ENCODE data around the gene TXNDC8.
"Not testable (repeated sequence)": the region's sequence is repeated elsewhere in the genome, so short reads cannot be mapped to it uniquely, and the experiment has no call there.

TXNDC8 gene

DNA sequence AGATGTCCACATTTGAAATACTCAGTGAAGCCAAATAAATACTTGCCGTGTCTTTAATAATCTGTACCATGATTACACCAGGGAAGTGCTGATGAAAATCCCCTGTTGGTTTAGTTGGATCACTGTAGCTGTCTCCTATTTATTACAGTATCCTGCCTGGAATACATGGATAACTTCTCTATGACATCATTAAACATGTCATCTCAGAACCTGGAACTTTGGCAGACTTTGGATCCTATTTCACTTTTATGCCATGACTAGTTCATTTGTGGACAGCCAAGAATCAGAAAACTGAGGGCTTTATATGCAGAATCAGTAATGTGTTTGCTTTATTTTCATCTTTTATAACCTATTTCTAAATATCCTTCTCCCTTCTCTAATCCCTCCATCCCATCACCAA, at the start of gene TXNDC8:
Gene TXNDC8 (minus strand): TSS at position 137 of the 400 bp plus-strand sequence.
- Mint-ChIP-seq H3K36me3 (no peaks in the 10 kb centered on the region), H3K27ac (no peak within 1 kb of the TSS), H3K9me3 (no peaks in the 10 kb centered on the region), H3K4me1 (no peaks in the 10 kb centered on the region), H3K4me3 (no peak within 1 kb of the TSS)
- DNase-seq (ENCODE audit: low spot score in 2 of 2) (no peak), ATAC-seq (no peak)

DNA sequence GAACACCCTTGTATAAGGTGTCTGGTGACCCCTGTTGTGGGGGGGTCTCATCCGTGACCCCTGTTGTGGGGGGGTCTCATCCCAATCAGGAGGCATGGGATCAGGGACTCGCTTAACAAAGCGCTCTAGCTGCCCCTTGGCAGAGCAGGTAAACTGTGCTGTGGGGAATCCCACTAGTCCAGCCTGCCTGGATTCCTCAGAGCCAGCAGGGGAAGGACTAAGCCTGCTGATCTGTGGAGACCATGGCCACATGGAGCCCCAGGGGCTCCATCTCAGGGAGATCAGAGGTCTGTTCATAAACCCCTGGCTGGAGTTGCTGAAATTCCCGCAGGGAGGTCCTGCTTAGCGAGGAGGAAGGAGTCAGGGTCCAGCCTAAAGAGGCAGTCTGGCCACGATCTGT, 45.8 kb upstream of the TXNDC8 start:
- no peak overlapping the region for H3K4me3 Mint-ChIP-seq
- DNase-seq (ENCODE audit: low spot score in 2 of 2) = no peak
- H3K9me3 Mint-ChIP-seq = no peaks in the 10 kb centered on the region
- H3K27ac Mint-ChIP-seq = no peak overlapping the region
- no peak for ATAC-seq
- no peaks in the 10 kb centered on the region for H3K4me1 Mint-ChIP-seq
- H3K36me3 Mint-ChIP-seq = no peaks in the 10 kb centered on the region

DNA sequence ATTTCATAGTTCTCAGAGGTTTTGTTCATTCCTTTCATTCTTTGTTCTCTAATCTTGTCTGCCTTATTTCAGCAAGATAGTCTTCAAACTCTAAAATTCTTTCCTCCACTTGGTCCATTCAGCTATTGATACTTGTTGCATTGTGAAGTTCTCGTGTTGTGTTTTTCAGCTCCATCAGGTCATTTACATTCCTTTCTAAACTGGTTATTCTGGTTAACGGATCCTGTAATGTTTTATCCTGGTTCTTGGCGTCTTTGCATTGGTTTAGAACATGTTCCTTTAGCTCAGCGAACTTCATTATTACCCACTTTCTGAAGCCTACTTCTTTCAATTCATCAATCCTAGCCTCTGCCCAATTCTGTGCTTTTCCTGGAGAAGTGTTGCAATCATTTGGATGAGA, 45.1 kb upstream of the TXNDC8 start:
- no peaks in the 10 kb centered on the region for H3K9me3 Mint-ChIP-seq
- H3K4me3 Mint-ChIP-seq = no peak overlapping the region
- no peaks in the 10 kb centered on the region for H3K4me1 Mint-ChIP-seq
- DNase-seq (ENCODE audit: low spot score in 2 of 2) = no peak
- no peak overlapping the region for H3K27ac Mint-ChIP-seq
- no peaks in the 10 kb centered on the region for H3K36me3 Mint-ChIP-seq
- no peak for ATAC-seq

DNA sequence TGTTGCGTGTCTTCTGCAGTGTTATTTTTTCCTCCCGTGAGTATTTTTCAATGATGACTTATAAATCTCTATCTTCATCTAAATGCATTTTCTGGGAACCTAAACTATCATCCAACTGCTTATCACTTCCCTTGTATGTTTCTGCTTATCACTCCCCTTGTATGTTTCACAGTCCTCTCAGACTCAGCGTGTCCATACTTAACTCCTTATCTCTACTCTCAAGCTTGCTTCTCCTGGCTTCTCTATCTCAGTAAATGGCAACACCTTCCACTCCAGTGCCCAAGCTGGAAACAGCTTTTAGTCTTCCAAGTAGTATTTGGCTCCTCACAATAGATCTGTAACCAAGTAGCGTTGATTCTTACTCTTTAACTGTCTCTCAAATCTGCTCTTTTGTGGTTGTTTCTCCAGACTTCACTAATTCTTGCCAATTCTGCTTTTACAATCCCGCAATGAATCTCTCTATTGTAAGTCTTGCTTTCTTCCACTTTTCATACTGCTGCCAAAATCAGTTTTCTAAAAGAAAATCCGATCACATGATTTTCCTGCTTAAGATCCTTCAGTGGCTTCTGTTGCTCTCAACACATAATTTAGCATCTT, 33.8 kb upstream of the TXNDC8 start:
- ATAC-seq (no peak), DNase-seq (ENCODE audit: low spot score in 2 of 2) (no peak)
- no peaks in the 10 kb centered on the region for H3K9me3 Mint-ChIP-seq
- H3K4me3 Mint-ChIP-seq = no peak overlapping the region
- H3K36me3 Mint-ChIP-seq = no peaks in the 10 kb centered on the region
- no peak overlapping the region for H3K27ac Mint-ChIP-seq
- no peaks in the 10 kb centered on the region for H3K4me1 Mint-ChIP-seq

DNA sequence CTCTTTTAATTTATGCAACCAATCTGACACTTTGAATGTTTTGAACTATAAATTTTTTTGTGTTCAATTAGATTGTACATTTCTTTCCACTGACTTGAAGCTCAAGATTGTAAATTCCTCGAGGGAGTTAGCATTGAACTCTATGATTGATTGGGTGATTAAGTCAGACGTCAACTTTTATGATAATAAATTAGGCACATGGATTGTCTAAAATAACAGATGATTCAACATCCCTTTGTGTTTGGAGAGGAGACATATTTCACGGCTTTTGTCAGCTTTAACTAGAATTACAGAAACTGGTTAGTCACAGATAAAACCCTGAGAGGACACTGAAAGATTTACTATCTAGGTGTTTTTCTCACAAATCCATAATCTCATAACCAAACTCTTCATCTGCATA, 32.7 kb upstream of the TXNDC8 start:
- no peaks in the 10 kb centered on the region for H3K4me1 Mint-ChIP-seq
- no peak overlapping the region for H3K4me3 Mint-ChIP-seq
- no peaks in the 10 kb centered on the region for H3K36me3 Mint-ChIP-seq
- ATAC-seq (no peak), DNase-seq (ENCODE audit: low spot score in 2 of 2) (no peak)
- no peak overlapping the region for H3K27ac Mint-ChIP-seq
- H3K9me3 Mint-ChIP-seq = no peaks in the 10 kb centered on the region

DNA sequence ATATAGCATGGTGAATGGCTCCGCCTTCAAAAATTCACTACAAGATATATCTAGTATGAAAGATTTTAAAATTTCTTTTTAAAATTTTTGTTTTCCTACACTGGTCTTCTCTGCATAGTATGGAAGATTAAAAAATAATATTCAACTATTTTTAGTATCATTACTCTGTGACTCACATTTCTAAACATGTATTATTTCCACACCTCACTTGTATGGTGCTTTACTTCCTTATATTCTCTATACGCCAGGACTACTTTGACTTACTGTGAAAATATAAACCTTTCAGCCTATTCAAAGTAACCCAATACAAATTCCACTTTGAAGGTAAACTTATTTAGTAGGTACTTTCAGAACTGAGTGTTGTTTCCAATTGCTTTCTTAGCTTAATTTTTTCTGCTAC, 26.8 kb upstream of the TXNDC8 start:
- Mint-ChIP-seq H3K9me3 (no peaks in the 10 kb centered on the region), H3K4me3 (no peak overlapping the region), H3K36me3 (no peaks in the 10 kb centered on the region), H3K4me1 (no peaks in the 10 kb centered on the region), H3K27ac (no peak overlapping the region)
- DNase-seq (ENCODE audit: low spot score in 2 of 2) (no peak), ATAC-seq (no peak)

DNA sequence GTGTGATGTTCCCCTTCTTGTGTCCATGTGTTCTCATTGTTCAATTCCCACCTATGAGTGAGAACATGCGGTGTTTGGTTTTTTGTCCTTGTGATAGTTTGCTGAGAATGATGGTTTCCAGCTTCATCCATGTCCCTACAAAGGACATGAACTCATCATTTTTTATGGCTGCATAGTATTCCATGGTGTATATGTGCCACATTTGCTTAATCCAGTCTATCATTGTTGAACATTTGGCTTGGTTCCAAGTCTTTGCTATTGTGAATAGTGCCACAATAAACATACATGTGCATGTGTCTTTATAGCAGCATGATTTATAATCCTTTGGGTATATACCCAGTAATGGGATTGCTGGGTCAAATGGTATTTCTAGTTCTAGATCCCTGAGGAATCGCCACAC, 21.3 kb upstream of the TXNDC8 start:
- H3K4me1 Mint-ChIP-seq; ATAC-seq; H3K27ac Mint-ChIP-seq; H3K9me3 Mint-ChIP-seq; H3K36me3 Mint-ChIP-seq; DNase-seq (ENCODE audit: low spot score in 2 of 2); H3K4me3 Mint-ChIP-seq: not testable (repeated sequence)

DNA sequence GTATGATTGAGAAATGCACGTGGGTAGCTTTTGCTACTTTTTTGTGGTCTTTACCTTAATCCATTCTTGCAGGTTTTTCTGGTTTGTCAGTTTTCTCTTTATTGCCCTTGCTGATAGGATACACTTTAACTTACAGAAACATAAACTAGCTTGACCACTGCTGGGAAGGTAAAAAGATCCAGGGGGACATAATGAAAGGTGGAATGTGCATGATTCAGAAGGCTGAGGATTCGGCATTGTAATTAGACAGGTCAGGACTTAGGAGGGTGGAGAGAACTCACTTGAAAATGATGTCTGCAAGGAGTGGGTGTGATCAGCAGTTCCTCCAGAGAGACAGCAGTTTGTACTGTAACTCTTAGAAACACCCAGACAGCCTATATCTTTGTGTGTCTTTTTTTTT, 19.8 kb upstream of the TXNDC8 start:
- Mint-ChIP-seq H3K36me3 (no peaks in the 10 kb centered on the region), H3K27ac (no peak overlapping the region), H3K9me3 (no peaks in the 10 kb centered on the region), H3K4me3 (no peak overlapping the region), H3K4me1 (no peaks in the 10 kb centered on the region)
- DNase-seq (ENCODE audit: low spot score in 2 of 2) (no peak), ATAC-seq (no peak)

DNA sequence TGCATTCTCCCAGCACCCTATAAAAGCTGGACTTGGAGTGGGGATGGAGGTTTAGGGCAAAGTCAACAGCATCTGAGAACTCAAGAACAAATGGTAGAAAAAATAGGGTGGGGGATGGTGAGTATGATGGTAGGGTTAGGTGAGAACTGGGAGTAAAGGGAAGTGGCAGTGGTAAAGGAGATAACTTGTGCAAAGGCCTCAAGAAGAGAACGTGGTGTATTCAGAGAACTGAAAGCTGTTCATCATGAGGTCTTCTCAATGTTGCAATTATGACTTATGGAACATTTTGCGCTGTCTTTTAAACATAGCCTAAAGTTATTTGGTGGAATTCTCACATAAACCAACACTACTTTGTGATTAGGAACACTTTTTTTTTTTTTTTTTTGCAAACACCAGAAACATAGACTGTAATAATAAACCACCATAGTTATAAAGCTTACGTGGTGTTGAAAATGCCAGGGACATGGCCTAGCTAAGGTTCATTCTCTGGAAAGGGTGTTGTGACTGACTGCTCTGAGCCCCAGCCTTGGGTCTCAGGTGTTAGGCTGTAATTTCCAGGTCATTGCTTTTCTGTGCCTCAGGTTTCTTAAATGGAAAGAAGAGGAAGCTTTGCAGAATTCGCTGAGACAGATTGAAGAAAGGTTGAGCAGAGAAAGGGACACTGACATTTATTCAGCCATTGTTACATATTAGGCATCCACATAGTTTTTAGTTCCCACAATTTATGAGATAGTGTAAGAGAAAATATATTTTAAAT, 19.2 kb upstream of the TXNDC8 start:
- Mint-ChIP-seq H3K27ac (no peak overlapping the region), H3K4me3 (no peak overlapping the region), H3K4me1 (no peaks in the 10 kb centered on the region), H3K36me3 (no peaks in the 10 kb centered on the region), H3K9me3 (no peaks in the 10 kb centered on the region)
- no peak for DNase-seq (ENCODE audit: low spot score in 2 of 2)
- ATAC-seq = no peak

DNA sequence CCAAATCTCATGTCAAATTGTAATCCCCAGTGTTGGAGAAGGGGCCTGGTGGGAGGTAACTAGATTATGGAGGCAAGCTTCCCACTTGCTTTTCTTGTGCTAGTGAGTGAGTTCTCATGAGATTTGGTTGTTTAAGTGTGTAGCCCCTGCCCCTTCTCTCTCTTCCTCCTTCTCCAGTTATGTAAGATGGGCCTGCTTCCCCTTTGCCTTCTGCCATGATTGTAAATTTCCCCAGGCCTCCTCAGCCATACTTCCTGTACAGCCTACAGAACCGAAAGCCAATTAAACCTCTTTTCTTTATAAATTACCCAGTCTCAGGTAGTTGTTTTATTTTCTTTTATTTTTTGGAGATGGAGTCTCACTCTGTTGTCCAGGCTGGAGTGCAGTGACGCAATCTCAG, 18.2 kb upstream of the TXNDC8 start:
- no peak for ATAC-seq
- Mint-ChIP-seq H3K27ac (no peak overlapping the region), H3K4me1 (no peaks in the 10 kb centered on the region), H3K4me3 (no peak overlapping the region), H3K9me3 (no peaks in the 10 kb centered on the region), H3K36me3 (no peaks in the 10 kb centered on the region)
- no peak for DNase-seq (ENCODE audit: low spot score in 2 of 2)

DNA sequence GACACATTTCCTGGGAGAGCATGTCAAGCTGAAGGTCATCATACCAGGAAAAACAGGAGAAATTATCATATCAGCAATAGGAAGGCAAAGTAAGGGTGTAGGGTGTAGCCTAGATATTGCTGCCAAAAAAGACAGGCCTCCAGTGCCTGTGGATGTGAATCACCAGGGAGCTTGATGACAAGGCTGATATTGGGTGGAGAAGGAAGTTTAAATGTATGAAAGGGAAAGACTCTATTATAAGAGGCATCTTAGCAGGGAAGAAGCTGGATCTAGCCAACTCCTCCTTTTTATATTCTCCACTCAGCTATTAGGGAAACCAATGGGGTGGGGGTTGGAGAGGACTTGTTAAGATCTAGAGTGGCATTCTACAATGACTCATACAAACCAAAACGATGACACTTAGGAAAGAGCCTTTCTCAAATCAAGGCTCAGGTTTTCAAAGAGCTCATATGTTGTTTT, 13.4 kb upstream of the TXNDC8 start:
- ATAC-seq (peak; percentile 52), DNase-seq (ENCODE audit: low spot score in 2 of 2) (no peak)
- no peaks in the 10 kb centered on the region for H3K4me1 Mint-ChIP-seq
- H3K9me3 Mint-ChIP-seq = no peaks in the 10 kb centered on the region
- H3K27ac Mint-ChIP-seq = no peak overlapping the region
- no peak overlapping the region for H3K4me3 Mint-ChIP-seq
- H3K36me3 Mint-ChIP-seq = no peaks in the 10 kb centered on the region

DNA sequence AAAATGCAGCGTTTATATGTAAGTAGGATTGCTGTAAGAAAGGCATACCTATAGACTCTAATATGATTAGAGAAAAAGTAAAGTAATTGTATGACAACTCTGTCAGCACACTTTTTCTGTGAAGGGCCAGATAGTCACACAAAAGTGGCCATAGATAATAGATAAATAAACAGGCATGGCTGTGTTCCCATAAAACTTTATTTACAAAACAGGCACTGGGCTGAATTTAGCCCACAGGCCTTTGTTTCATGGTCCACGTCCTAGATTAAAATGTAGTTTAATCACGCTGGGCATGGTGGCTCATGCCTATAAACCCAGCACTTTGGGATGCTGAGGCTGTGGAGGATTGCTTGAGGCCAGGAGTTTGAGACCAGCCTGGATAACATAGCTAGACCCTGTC, 8.7 kb upstream of the TXNDC8 start:
- no peaks in the 10 kb centered on the region for H3K4me1 Mint-ChIP-seq
- ATAC-seq = no peak
- H3K36me3 Mint-ChIP-seq = no peaks in the 10 kb centered on the region
- no peak overlapping the region for H3K4me3 Mint-ChIP-seq
- H3K9me3 Mint-ChIP-seq = no peaks in the 10 kb centered on the region
- no peak overlapping the region for H3K27ac Mint-ChIP-seq
- no peak for DNase-seq (ENCODE audit: low spot score in 2 of 2)

DNA sequence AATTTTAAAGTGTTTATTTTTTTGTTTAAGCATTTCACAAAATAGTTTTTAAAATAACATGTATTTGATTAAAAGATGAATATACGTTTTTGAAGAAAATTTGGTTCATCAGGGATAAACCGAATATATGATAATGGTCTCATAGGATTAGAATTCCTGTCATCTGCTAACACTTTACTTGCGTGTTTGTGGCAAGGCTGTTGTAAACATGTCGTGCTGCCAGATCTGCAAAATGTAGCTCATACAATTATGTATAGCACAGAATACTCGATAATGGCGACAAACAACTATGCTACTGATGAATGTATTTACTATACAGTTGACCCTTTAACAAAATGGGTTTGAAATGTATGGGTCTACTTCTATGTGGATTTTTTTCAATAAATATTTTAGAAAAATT, 7.2 kb upstream of the TXNDC8 start:
- DNase-seq (ENCODE audit: low spot score in 2 of 2) (no peak), ATAC-seq (no peak)
- no peaks in the 10 kb centered on the region for H3K4me1 Mint-ChIP-seq
- H3K9me3 Mint-ChIP-seq = no peaks in the 10 kb centered on the region
- H3K36me3 Mint-ChIP-seq = no peaks in the 10 kb centered on the region
- H3K4me3 Mint-ChIP-seq = no peak overlapping the region
- H3K27ac Mint-ChIP-seq = no peak overlapping the region

DNA sequence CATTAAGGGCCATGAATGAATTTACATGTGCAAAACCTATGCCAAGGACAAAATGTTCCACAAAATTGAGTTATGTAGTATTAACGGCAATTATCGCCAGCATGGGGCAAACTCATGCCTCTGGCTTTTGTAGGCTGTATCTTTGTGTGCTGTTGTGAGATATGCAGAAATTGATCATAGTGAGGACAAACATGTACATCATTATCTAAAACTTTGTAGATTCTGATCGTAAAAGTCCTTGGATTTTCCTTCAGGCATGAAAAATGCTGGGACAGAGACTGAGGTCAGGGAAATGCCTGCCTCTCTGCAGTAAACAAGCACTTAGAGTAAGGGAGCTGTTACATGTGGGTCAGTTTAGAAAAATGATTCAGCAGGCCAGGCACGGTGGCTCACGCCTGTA, 5.9 kb upstream of the TXNDC8 start:
- ATAC-seq = no peak
- Mint-ChIP-seq H3K36me3 (no peaks in the 10 kb centered on the region), H3K9me3 (no peaks in the 10 kb centered on the region), H3K4me3 (no peak overlapping the region), H3K27ac (no peak overlapping the region), H3K4me1 (no peaks in the 10 kb centered on the region)
- no peak for DNase-seq (ENCODE audit: low spot score in 2 of 2)

DNA sequence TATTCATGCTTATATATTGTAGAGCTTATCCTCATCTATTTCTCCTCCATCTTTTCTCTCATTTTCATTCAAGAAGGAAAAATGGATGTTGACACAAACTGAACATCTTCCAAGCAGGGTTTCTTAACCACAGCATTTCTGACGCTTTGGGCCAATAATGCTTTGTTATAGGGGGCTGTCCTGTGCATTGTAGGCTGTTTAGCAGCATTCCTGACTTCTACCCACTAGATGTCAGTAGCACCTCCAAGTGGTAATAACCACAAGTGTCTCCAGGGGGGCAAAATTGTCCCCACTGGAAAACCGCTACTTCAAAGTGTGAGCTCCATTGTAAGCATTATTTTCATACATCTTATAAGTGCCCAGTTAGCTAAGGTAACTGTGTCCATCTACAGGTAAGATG, 2.6 kb upstream of the TXNDC8 start:
- ATAC-seq = no peak
- H3K4me1 Mint-ChIP-seq = no peaks in the 10 kb centered on the region
- H3K36me3 Mint-ChIP-seq = no peaks in the 10 kb centered on the region
- DNase-seq (ENCODE audit: low spot score in 2 of 2) = no peak
- H3K27ac Mint-ChIP-seq = no peak overlapping the region
- H3K9me3 Mint-ChIP-seq = no peaks in the 10 kb centered on the region
- H3K4me3 Mint-ChIP-seq = no peak overlapping the region

DNA sequence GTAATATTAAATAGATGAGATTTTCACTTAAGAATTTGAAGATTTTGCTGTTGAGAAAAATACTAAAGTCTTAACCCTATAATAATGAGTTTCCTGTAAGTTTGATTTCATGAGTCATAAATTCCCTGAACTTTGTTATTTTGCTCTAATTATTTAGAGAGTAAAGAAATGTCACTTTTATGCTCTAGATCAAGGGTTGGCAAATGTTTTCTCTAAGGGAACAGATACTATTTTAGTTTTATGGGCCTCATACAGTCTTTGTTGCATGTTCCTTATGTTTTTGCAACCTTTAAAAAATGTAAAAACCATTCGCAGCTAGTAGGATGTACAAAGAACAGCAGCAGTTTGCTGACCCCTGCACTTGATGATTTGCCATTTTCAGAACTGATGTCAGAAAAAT, 480 bp upstream of the TXNDC8 start:
- no peak for DNase-seq (ENCODE audit: low spot score in 2 of 2)
- no peak overlapping the region for H3K4me3 Mint-ChIP-seq
- no peak for ATAC-seq

More for the DNA sequence above, 480 bp upstream of the TXNDC8 start:
- Mint-ChIP-seq H3K9me3 (no peaks in the 10 kb centered on the region), H3K36me3 (no peaks in the 10 kb centered on the region), H3K27ac (no peak overlapping the region), H3K4me1 (no peaks in the 10 kb centered on the region)
